Breast epithelium (tissue), 4 donors: Measurements from ENCODE around the gene MANSC1. TPM values are rescaled to one million over a fixed set of nuclear protein-coding genes. Genes with fewer than 3 reads are reported as not detected.

Experiments
- DNase-seq, 2 donors: peaks; one replicate each; pipeline ENCODE4 v3.0.0-alpha.2; 2019; ENCODE audit warnings: low spot score in 2 of 2
- H3K27ac ChIP-seq, 2 donors: fragments of 200-600 bp; sonication (generic) in 1 of 2; one replicate each; pipeline ENCODE4 v1.5.1; 2016 to 2019; ENCODE audit warnings: mild to moderate bottlenecking in 1 of 2
- H3K27me3 ChIP-seq, 2 donors: fragments of 200-600 bp; sonication (generic) in 1 of 2; one replicate each; pipeline versions ENCODE4 v1.5.1 to v1.6.0; 2017 to 2019; ENCODE audit warnings: control low read depth in 1 of 2, mild to moderate bottlenecking in 1 of 2
- H3K36me3 ChIP-seq: fragments of 200-600 bp; one replicate; pipeline ENCODE4 v1.5.1; 2019
- H3K4me1 ChIP-seq, 2 donors: fragments of 200-600 bp; sonication (generic); one replicate each; pipeline ENCODE4 v1.5.1; 2016 to 2019; ENCODE audit warnings: control low read depth in 1 of 2
- H3K4me3 ChIP-seq, 3 donors: fragments of 200-600 bp; sonication (generic); 1 replicate in 2 of 3; 2 replicates in 1 of 3; pipeline ENCODE4 v1.5.1; 2016 to 2019; ENCODE audit warnings: mild to moderate bottlenecking in 3 of 3, moderate library complexity in 2 of 3
- H3K9me3 ChIP-seq, 2 donors: fragments of 200-600 bp; sonication (generic) in 1 of 2; one replicate each; pipeline ENCODE4 v1.5.1; 2016 to 2019; ENCODE audit warnings: control low read depth in 1 of 2
- CTCF ChIP-seq, 3 donors: fragments of 450-650 bp; IDR thresholded peaks; one replicate each; pipeline ENCODE4 v1.5.1; 2016 to 2017; ENCODE audit warnings: antibody characterized with exemption in 3 of 3, mild to moderate bottlenecking in 3 of 3, moderate library complexity in 3 of 3
- POLR2A ChIP-seq: fragments of 450-650 bp; IDR thresholded peaks from one replicate; pipeline ENCODE4 v1.6.1; 2016; ENCODE audit warnings: antibody characterized with exemption, mild to moderate bottlenecking, moderate library complexity
- POLR2AphosphoS5 ChIP-seq, 3 donors: sonication (generic); formaldehyde crosslinking; IDR thresholded peaks; one replicate each; pipeline ENCODE4 v1.6.1; 2017; ENCODE audit warnings: antibody characterized with exemption in 3 of 3
- intact Hi-C: fragments of 100-400 bp; cut with DNase I; formaldehyde crosslinking; loops from one replicate; pipeline ENCODE4 v1.15.1; 2023; ENCODE audit warnings: low total_unique reads
- total RNA-seq, 3 donors: library from RNA; depleted of rRNA; stranded (reverse); fragments of >200 nt; gene quantifications; one replicate each; pipeline ENCODE4 v1.1.0, GENCODE V29; 2016

MANSC1 gene
- total RNA-seq, 3 donors from 2014 or later, result 16.3 to 24.9 (median 18.7) TPM

- H3K4me1 ChIP-seq, result peaks cover 3% of the 10 kb centered on the region in 2 donors
- TF ChIP-seq POLR2A (no peak), CTCF (IDR thresholded peaks at IDR 0.05) (no peak), POLR2AphosphoS5 (IDR thresholded peaks at IDR 0.05) (no peak)
- H3K9me3 ChIP-seq, result no peaks in the 10 kb centered on the region
- no peak for DNase-seq
- H3K4me3 ChIP-seq, result no peak overlapping the region
- no peaks in the 10 kb centered on the region for H3K36me3 ChIP-seq
- no peaks in the 10 kb centered on the region for H3K27me3 ChIP-seq
- H3K27ac ChIP-seq, result peak overlapping the region; percentile 87 to 91
- intact Hi-C loops, result no loop called here
Observed at GRCh38 chr12:12396694-12397093, 46.7 kb upstream of the MANSC1 start.

GRCh38 chr12:12393171-12393570 is 43.1 kb upstream of the MANSC1 start:
- Histone ChIP-seq H3K4me3 (no peak overlapping the region), H3K9me3 (no peaks in the 10 kb centered on the region), H3K36me3 (no peaks in the 10 kb centered on the region), H3K4me1 (peaks cover 0 to 3% of the 10 kb centered on the region in 2 donors), H3K27me3 (no peaks in the 10 kb centered on the region), H3K27ac (no peak overlapping the region)
- TF ChIP-seq CTCF (IDR thresholded peaks at IDR 0.05) (no peak), POLR2AphosphoS5 (IDR thresholded peaks at IDR 0.05) (no peak), POLR2A (no peak)
- no peak for DNase-seq
- intact Hi-C loops, result loop anchor here (2.0 kb wide), 1 partner anchor 38 kb away; no protein-coding TSS in a partner anchor

GRCh38 chr12:12392413-12392812 is 42.4 kb upstream of the MANSC1 start:
- no peak overlapping the region for H3K4me3 ChIP-seq
- no peak overlapping the region for H3K27ac ChIP-seq
- no peaks in the 10 kb centered on the region for H3K36me3 ChIP-seq
- no peaks in the 10 kb centered on the region for H3K9me3 ChIP-seq
- TF ChIP-seq CTCF (IDR thresholded peaks at IDR 0.05) (no peak), POLR2A (no peak), POLR2AphosphoS5 (IDR thresholded peaks at IDR 0.05) (no peak)
- H3K4me1 ChIP-seq, result no peaks in the 10 kb centered on the region
- intact Hi-C loops, result loop anchor here (2.0 kb wide), 1 partner anchor 38 kb away; no protein-coding TSS in a partner anchor
- no peak for DNase-seq
- no peaks in the 10 kb centered on the region for H3K27me3 ChIP-seq

- H3K4me1 ChIP-seq, result no peaks in the 10 kb centered on the region
- H3K36me3 ChIP-seq, result no peaks in the 10 kb centered on the region
- TF ChIP-seq POLR2AphosphoS5 (IDR thresholded peaks at IDR 0.05) (no peak), CTCF (IDR thresholded peaks at IDR 0.05) (no peak), POLR2A (no peak)
- no peak overlapping the region for H3K4me3 ChIP-seq
- H3K9me3 ChIP-seq, result no peaks in the 10 kb centered on the region
- DNase-seq, result no peak
- H3K27me3 ChIP-seq, result no peaks in the 10 kb centered on the region
- no peak overlapping the region for H3K27ac ChIP-seq
- intact Hi-C loops, result no loop called here
Observed at GRCh38 chr12:12387501-12387900, 37.5 kb upstream of the MANSC1 start.

GRCh38 chr12:12384571-12385340 is 34.7 kb upstream of the MANSC1 start:
- intact Hi-C loops, result no loop called here
- H3K4me1 ChIP-seq, result no peaks in the 10 kb centered on the region
- no peaks in the 10 kb centered on the region for H3K36me3 ChIP-seq
- no peaks in the 10 kb centered on the region for H3K27me3 ChIP-seq
- H3K27ac ChIP-seq, result no peak overlapping the region
- H3K9me3 ChIP-seq, result no peaks in the 10 kb centered on the region
- no peak for DNase-seq
- TF ChIP-seq CTCF (IDR thresholded peaks at IDR 0.05) (no peak), POLR2AphosphoS5 (IDR thresholded peaks at IDR 0.05) (no peak), POLR2A (no peak)
- no peak overlapping the region for H3K4me3 ChIP-seq
